Liver (tissue), 9 donors: ENCODE results near the gene NXPE2. TPM values are rescaled to one million over a fixed set of nuclear protein-coding genes. Genes with fewer than 3 reads are reported as not detected.

ENCODE experiments used
- DNase-seq: peaks from one replicate; pipeline ENCODE4 v3.0.0-alpha.2; 2017; ENCODE audit warnings: low spot score
- H3K27ac ChIP-seq, 2 donors: one replicate each; pipeline ENCODE4 v1.7.0; 2013; ENCODE audit warnings: inconsistent platforms in 2 of 2, low read length in 2 of 2, control low read depth in 1 of 2, low read depth in 1 of 2, mild to moderate bottlenecking in 1 of 2
- H3K27me3 ChIP-seq, 4 donors: one replicate each; pipeline versions ENCODE4 v1.6.1 to v1.7.0; 2013; ENCODE audit warnings: low read length in 3 of 4, inconsistent platforms in 1 of 4, mild to moderate bottlenecking in 1 of 4, moderate library complexity in 1 of 4; ENCODE audit not compliant: control insufficient read depth in 4 of 4, insufficient read depth in 4 of 4
- H3K36me3 ChIP-seq, 4 donors: one replicate each; pipeline versions ENCODE4 v1.6.1 to v1.7.0; 2013; ENCODE audit warnings: low read length in 3 of 4, mild to moderate bottlenecking in 3 of 4, low read depth in 1 of 4, moderate library complexity in 1 of 4; ENCODE audit not compliant: control insufficient read depth in 4 of 4, insufficient read depth in 3 of 4
- H3K4me1 ChIP-seq, 4 donors: one replicate each; pipeline versions ENCODE4 v1.6.1 to v1.7.0; 2013; ENCODE audit warnings: low read length in 3 of 4, mild to moderate bottlenecking in 3 of 4, moderate library complexity in 1 of 4; ENCODE audit not compliant: control insufficient read depth in 4 of 4, insufficient read depth in 4 of 4
- H3K4me3 ChIP-seq, 3 donors: one replicate each; pipeline versions ENCODE4 v1.6.1 to v1.7.0; 2013; ENCODE audit warnings: low read length in 3 of 3, control low read depth in 1 of 3, low read depth in 1 of 3, mild to moderate bottlenecking in 1 of 3
- H3K9ac ChIP-seq, 2 donors: one replicate each; pipeline ENCODE4 v1.7.0; 2013; ENCODE audit warnings: low read length in 2 of 2, mild to moderate bottlenecking in 2 of 2, moderate library complexity in 2 of 2, control low read depth in 1 of 2, low read depth in 1 of 2
- H3K9me3 ChIP-seq, 4 donors: one replicate each; pipeline versions ENCODE4 v1.6.1 to v1.7.0; 2013; ENCODE audit warnings: low read length in 3 of 4; ENCODE audit not compliant: control insufficient read depth in 4 of 4
- FOXA2 ChIP-seq: IDR thresholded peaks from 2 replicates; pipeline ENCODE4 v1.6.1; 2016; ENCODE audit warnings: antibody characterized with exemption
- HNF4A ChIP-seq, 2 donors: conservative IDR thresholded peaks; 2 replicates each; pipeline ENCODE4 v1.6.1; 2016; ENCODE audit warnings: antibody characterized with exemption in 2 of 2, mild to moderate bottlenecking in 2 of 2
- RAD21 ChIP-seq, 2 donors: IDR thresholded peaks; 2 replicates each; pipeline ENCODE4 v1.6.1; 2016; ENCODE audit warnings: antibody characterized with exemption in 2 of 2, mild to moderate bottlenecking in 2 of 2
- REST ChIP-seq: IDR thresholded peaks from 2 replicates; pipeline ENCODE4 v1.6.1; 2016; ENCODE audit warnings: antibody characterized with exemption, mild to moderate bottlenecking
- SP1 ChIP-seq: IDR thresholded peaks from 2 replicates; pipeline ENCODE4 v1.6.1; 2018; ENCODE audit warnings: antibody characterized with exemption, mild to moderate bottlenecking
- TAF1 ChIP-seq: conservative IDR thresholded peaks from 2 replicates; pipeline ENCODE4 v1.6.1; 2016; ENCODE audit warnings: antibody characterized with exemption, mild to moderate bottlenecking
- ZBTB33 ChIP-seq: IDR thresholded peaks from 2 replicates; pipeline ENCODE4 v1.6.1; 2016; ENCODE audit warnings: antibody characterized with exemption
- WGBS: extraction: QIAGEN DNeasy Blood & Tissue Kit; methylation state at CpG from one replicate; pipeline ENCODE4 v1.1.7; 2013; 5-methylcytosine and 5-hydroxymethylcytosine counted together
- polyA plus RNA-seq, 2 donors: library from polyadenylated mRNA; stranded (reverse) in 1 of 2; unstranded in 1 of 2; fragments of 200-250 nt in 1 of 2; fragments of >200 nt in 1 of 2; fragmentation: Nextera tagmentation in 1 of 2; extraction: Ambion mirVana in 1 of 2; gene quantifications; one replicate each; pipeline versions ENCODE4 v1.2.1 to v1.2.3, GENCODE V29; 2013 to 2015
- total RNA-seq, 2 donors: library from RNA; depleted of rRNA; stranded (reverse); fragments of >200 nt; gene quantifications; one replicate each; pipeline ENCODE4 v1.2.3, GENCODE V29; 2014
- TF ChIP-seq, protein P1 (sequence below): IDR thresholded peaks from 2 replicates; pipeline ENCODE4 v1.6.1; 2016; ENCODE audit warnings: antibody characterized with exemption
- TF ChIP-seq, protein P2 (sequence below): IDR thresholded peaks from 2 replicates; pipeline ENCODE4 v1.6.1; 2016; ENCODE audit warnings: antibody characterized with exemption
- TF ChIP-seq, protein P3 (sequence below): fragments of 150-350 bp; IDR thresholded peaks from 2 replicates; pipeline ENCODE4 v1.5.1; 2017; ENCODE audit warnings: improper control_type of control experiment, low read depth, low read length; ENCODE audit not compliant: missing input control
- donor health status: healthy.
- donor health status: healthy.
- donor health status: healthy.
- donor health status: healthy.
- donor health status: healthy.

The NXPE2 gene
- total and polyA plus RNA-seq, 4 donors, result 0.05 TPM; not detected in 3

DNA sequence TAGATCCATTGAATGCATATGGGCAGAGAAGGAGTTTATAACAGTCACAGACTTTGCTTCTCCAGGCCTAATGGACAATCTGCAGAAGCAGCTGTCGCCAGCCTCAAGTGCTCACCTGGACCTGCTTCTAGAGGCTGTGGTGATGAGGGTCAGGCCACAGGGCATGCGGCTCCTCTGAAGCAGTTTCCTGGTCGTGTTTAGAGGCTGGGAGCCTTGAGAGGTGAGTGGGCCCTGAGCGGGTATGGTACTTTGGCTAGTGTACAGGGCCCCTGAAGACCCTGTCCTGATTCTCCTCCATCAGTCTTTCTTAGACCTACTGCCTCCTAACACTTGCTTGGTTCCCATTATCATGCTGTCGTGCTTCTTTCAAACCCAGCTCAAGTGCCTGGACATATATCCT lies 41.2 kb downstream of the NXPE2 start:
- WGBS, result 89% methylated on average over 5 of the region's 5 CpGs
- TF ChIP-seq, protein P1, sequence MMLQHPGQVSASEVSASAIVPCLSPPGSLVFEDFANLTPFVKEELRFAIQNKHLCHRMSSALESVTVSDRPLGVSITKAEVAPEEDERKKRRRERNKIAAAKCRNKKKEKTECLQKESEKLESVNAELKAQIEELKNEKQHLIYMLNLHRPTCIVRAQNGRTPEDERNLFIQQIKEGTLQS, result no peak
- TF ChIP-seq, protein P2, sequence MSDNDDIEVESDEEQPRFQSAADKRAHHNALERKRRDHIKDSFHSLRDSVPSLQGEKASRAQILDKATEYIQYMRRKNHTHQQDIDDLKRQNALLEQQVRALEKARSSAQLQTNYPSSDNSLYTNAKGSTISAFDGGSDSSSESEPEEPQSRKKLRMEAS, result no peak
- TF ChIP-seq SP1, result no peak
- Histone ChIP-seq H3K9ac (no peak overlapping the region), H3K36me3 (no peaks in the 10 kb centered on the region), H3K27me3 (no peaks in the 10 kb centered on the region), H3K4me1 (peaks cover 0 to 1% (median 0%) of the 10 kb centered on the region in 4 donors), H3K9me3 (peaks cover 0 to 2% (median 0%) of the 10 kb centered on the region in 4 donors), H3K27ac (no peak overlapping the region), H3K4me3 (no peak overlapping the region)
- DNase-seq, result no peak

DNA sequence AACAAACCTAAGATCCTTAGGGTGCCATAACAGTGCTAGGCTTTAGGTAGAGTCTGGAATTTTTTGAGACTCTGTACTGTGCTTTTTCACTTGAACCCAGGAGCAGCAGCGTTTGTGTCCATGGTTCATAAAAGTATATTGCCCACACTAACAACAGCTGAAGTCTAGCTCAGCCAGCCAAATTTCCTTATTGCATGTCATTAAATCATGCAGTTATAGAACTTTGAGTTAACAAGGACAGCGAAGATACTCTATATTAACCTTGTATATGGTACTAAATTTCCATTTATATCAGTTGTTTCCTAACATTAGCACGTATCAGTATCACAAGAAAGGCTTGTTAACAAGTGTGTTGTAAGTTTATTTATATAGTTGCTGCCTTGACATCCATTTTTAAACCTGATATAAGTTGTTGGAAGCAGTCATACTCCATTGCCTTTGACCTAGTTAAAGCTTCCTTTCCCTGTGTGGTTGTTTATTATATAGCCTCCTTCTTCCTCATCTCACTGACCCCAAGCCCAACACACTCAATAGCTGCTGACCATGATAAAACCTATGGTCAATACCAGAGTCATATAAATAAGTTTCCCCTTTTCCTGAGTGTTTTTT lies 46.7 kb downstream of the NXPE2 start:
- H3K9ac ChIP-seq, result no peak overlapping the region
- H3K36me3 ChIP-seq, result no peaks in the 10 kb centered on the region
- WGBS, result 63% methylated on average over 3 of the region's 3 CpGs
- no peaks in the 10 kb centered on the region for H3K4me1 ChIP-seq
- no peaks in the 10 kb centered on the region for H3K27me3 ChIP-seq
- H3K27ac ChIP-seq, result no peak overlapping the region
- no peak overlapping the region for H3K4me3 ChIP-seq
- no peak for DNase-seq
- no peak for TF ChIP-seq SP1
- TF ChIP-seq RAD21 (IDR thresholded peaks at IDR 0.05), result no peak
- no peak for TF ChIP-seq TAF1
- no peak for TF ChIP-seq ZBTB33
- TF ChIP-seq, protein P3, sequence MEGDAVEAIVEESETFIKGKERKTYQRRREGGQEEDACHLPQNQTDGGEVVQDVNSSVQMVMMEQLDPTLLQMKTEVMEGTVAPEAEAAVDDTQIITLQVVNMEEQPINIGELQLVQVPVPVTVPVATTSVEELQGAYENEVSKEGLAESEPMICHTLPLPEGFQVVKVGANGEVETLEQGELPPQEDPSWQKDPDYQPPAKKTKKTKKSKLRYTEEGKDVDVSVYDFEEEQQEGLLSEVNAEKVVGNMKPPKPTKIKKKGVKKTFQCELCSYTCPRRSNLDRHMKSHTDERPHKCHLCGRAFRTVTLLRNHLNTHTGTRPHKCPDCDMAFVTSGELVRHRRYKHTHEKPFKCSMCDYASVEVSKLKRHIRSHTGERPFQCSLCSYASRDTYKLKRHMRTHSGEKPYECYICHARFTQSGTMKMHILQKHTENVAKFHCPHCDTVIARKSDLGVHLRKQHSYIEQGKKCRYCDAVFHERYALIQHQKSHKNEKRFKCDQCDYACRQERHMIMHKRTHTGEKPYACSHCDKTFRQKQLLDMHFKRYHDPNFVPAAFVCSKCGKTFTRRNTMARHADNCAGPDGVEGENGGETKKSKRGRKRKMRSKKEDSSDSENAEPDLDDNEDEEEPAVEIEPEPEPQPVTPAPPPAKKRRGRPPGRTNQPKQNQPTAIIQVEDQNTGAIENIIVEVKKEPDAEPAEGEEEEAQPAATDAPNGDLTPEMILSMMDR, result no peak
- TF ChIP-seq FOXA2, result no peak
- TF ChIP-seq, protein P2, result no peak
- TF ChIP-seq REST, result no peak
- TF ChIP-seq HNF4A (conservative IDR thresholded peaks at IDR 0.05), result no peak
- peaks cover 0 to 6% (median under 1%) of the 10 kb centered on the region in 4 donors for H3K9me3 ChIP-seq
